Measurements from ENCODE around the gene COL6A5. TPM values are rescaled to one million over a fixed set of nuclear protein-coding genes. Genes with fewer than 3 reads are reported as not detected.

COL6A5 gene
- total RNA-seq, 6 experiments from 2014 or later, result not detected

DNA sequence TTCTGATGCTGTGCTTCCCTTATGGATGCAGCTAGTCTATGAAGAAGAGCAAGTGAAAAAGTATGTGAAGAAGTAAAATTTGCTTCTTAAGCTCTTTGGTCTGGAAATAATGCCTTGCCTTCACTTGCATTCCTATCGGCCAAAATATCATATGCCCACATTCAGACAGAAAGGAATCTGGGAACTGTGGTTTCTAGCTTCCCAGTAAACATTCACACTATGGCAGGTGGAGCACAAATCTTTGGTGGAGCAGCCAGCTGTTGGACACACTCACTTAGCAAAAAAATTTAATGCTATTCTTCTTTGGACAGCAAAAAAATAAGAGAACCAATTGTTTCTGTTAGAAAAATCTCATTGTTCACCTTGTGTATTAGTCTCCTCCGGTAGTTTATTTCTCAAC, 159.2 kb downstream of the COL6A5 start:
- no peak overlapping the region for H3K27ac Mint-ChIP-seq
- H3K4me3 Mint-ChIP-seq, result no peak overlapping the region
- H3K9me3 Mint-ChIP-seq, result peaks cover 29% of the 10 kb centered on the region
- no peaks in the 10 kb centered on the region; the same call in 1 of the 2 replicates for H3K27me3 Mint-ChIP-seq (ENCODE audit: insufficient read depth)
- TF ChIP-seq, protein P1, sequence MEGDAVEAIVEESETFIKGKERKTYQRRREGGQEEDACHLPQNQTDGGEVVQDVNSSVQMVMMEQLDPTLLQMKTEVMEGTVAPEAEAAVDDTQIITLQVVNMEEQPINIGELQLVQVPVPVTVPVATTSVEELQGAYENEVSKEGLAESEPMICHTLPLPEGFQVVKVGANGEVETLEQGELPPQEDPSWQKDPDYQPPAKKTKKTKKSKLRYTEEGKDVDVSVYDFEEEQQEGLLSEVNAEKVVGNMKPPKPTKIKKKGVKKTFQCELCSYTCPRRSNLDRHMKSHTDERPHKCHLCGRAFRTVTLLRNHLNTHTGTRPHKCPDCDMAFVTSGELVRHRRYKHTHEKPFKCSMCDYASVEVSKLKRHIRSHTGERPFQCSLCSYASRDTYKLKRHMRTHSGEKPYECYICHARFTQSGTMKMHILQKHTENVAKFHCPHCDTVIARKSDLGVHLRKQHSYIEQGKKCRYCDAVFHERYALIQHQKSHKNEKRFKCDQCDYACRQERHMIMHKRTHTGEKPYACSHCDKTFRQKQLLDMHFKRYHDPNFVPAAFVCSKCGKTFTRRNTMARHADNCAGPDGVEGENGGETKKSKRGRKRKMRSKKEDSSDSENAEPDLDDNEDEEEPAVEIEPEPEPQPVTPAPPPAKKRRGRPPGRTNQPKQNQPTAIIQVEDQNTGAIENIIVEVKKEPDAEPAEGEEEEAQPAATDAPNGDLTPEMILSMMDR (IDR thresholded peaks at IDR 0.05), result no peak
- DNase-seq, result no peak
- H3K36me3 Mint-ChIP-seq (ENCODE audit: low read depth), result no peaks in the 10 kb centered on the region
- no peaks in the 10 kb centered on the region for H3K4me1 Mint-ChIP-seq (ENCODE audit: low read depth)

GRCh38 chr3:130506031-130506430, 160.6 kb downstream of the COL6A5 start:
- no peaks in the 10 kb centered on the region for H3K4me1 Mint-ChIP-seq (ENCODE audit: low read depth)
- DNase-seq, result no peak
- no peak overlapping the region for H3K4me3 Mint-ChIP-seq
- H3K27me3 Mint-ChIP-seq (ENCODE audit: insufficient read depth), result no peaks in the 10 kb centered on the region; the same call in 1 of the 2 replicates
- no peaks in the 10 kb centered on the region for H3K36me3 Mint-ChIP-seq (ENCODE audit: low read depth)
- no peak overlapping the region for H3K27ac Mint-ChIP-seq
- TF ChIP-seq, protein P1 (IDR thresholded peaks at IDR 0.05), result no peak
- H3K9me3 Mint-ChIP-seq, result peaks cover 39% of the 10 kb centered on the region

- Mint-ChIP-seq H3K27ac (no peak overlapping the region), H3K36me3 (ENCODE audit: low read depth) (no peaks in the 10 kb centered on the region), H3K27me3 (ENCODE audit: insufficient read depth) (no peaks in the 10 kb centered on the region; the same call in none of the 2 replicates), H3K4me3 (no peak overlapping the region), H3K9me3 (peaks cover 54% of the 10 kb centered on the region), H3K4me1 (ENCODE audit: low read depth) (no peaks in the 10 kb centered on the region)
- no peak for DNase-seq
- TF ChIP-seq, protein P1 (IDR thresholded peaks at IDR 0.05), result no peak
These were observed 162.3 kb downstream of the COL6A5 start for GRCh38 chr3:130507746-130508145.

DNA sequence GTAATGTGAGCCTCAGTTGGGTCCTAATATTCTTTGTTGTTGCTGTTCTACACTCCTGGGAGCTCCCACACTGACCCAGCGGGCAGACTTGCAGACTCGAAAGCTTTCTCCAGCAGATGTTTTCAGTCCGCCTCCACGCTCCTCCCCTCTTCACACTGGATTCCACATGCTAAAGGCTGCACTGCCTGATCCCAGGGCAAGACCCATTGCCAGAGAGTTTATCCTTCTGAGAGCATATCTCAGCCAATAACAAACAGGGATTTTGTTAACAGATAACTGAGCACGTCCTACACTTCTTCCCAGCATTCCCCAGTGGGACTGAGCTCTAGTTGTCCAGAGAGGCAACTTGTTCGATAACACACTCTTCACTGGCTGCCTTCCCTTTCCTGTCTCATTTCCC, 163.5 kb downstream of the COL6A5 start:
- Mint-ChIP-seq H3K4me3 (no peak overlapping the region), H3K36me3 (ENCODE audit: low read depth) (no peaks in the 10 kb centered on the region), H3K9me3 (peaks cover 53% of the 10 kb centered on the region), H3K27ac (no peak overlapping the region), H3K27me3 (ENCODE audit: insufficient read depth) (no peaks in the 10 kb centered on the region; the same call in none of the 2 replicates), H3K4me1 (ENCODE audit: low read depth) (no peaks in the 10 kb centered on the region)
- DNase-seq, result no peak
- TF ChIP-seq, protein P1 (IDR thresholded peaks at IDR 0.05), result no peak

GRCh38 chr3:130514681-130515080, 169.2 kb downstream of the COL6A5 start:
- no peak overlapping the region for H3K27ac Mint-ChIP-seq
- DNase-seq, result no peak
- H3K27me3 Mint-ChIP-seq (ENCODE audit: insufficient read depth), result no peaks in the 10 kb centered on the region; the same call in 1 of the 2 replicates
- H3K9me3 Mint-ChIP-seq, result peaks cover 48% of the 10 kb centered on the region
- H3K4me3 Mint-ChIP-seq, result no peak overlapping the region
- H3K4me1 Mint-ChIP-seq (ENCODE audit: low read depth), result no peaks in the 10 kb centered on the region
- peaks cover 6% of the 10 kb centered on the region; the same call in 1 of the 2 replicates for H3K36me3 Mint-ChIP-seq (ENCODE audit: low read depth)
- TF ChIP-seq, protein P1 (IDR thresholded peaks at IDR 0.05), result no peak

DNA sequence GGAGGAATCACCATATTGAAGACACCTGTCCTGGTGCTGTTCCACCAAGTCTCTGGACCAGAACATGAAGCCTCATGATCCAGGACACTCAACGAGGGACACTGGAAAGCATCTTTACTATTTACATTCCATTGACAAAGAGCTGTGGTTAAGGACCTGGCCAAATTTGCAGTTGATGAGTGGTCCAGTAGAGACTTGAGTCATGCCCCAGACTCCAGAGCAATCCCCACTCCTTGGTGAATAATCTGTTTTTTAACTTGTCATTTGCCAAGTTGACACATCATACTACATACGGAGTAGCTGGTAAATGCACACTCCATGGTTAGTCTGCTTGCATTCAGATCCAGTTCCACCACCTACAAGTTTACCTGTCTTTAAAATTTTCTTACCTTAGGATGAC, 170.3 kb downstream of the COL6A5 start:
- Mint-ChIP-seq H3K4me3 (no peak overlapping the region), H3K9me3 (peaks cover 40% of the 10 kb centered on the region), H3K4me1 (ENCODE audit: low read depth) (no peaks in the 10 kb centered on the region), H3K27me3 (ENCODE audit: insufficient read depth) (no peaks in the 10 kb centered on the region; the same call in 1 of the 2 replicates), H3K36me3 (ENCODE audit: low read depth) (peaks cover 6% of the 10 kb centered on the region; the same call in 1 of the 2 replicates), H3K27ac (no peak overlapping the region)
- TF ChIP-seq, protein P1 (IDR thresholded peaks at IDR 0.05), result no peak
- DNase-seq, result no peak
